Adipocyte (in vitro differentiated cells): ENCODE results near the gene SIKE1.
"Not testable (repeated sequence)": the region's sequence is repeated elsewhere in the genome, so short reads cannot be mapped to it uniquely, and the experiment has no call there.

Source experiments
- DNase-seq: peaks from one replicate; pipeline ENCODE4 v3.0.0-alpha.2; 2015; ENCODE audit warnings: low read depth
- H3K27me3 ChIP-seq: replicated peaks from 2 replicates; pipeline ENCODE4 v1.7.0; 2013; ENCODE audit warnings: mild to moderate bottlenecking, low read length, moderate library complexity; ENCODE audit not compliant: control insufficient read depth, insufficient read depth
- H3K36me3 ChIP-seq: 2 replicates; pipeline ENCODE4 v1.7.0; 2013; ENCODE audit warnings: low read length, mild to moderate bottlenecking, moderate library complexity; ENCODE audit not compliant: control insufficient read depth, insufficient read depth, severe bottlenecking
- H3K4me1 ChIP-seq: 2 replicates; pipeline ENCODE4 v1.7.0; 2013; ENCODE audit warnings: mild to moderate bottlenecking, low read length, moderate library complexity; ENCODE audit not compliant: control insufficient read depth, insufficient read depth
- H3K4me3 ChIP-seq: 2 replicates; pipeline ENCODE4 v1.7.0; 2013; ENCODE audit warnings: mild to moderate bottlenecking, low read length, moderate library complexity
- H3K9ac ChIP-seq: 2 replicates; pipeline ENCODE4 v1.7.0; 2013; ENCODE audit warnings: mild to moderate bottlenecking, low read length, moderate library complexity
- H3K9me3 ChIP-seq: 2 replicates; pipeline ENCODE4 v1.7.0; 2013; ENCODE audit warnings: mild to moderate bottlenecking, low read length, moderate library complexity; ENCODE audit not compliant: control insufficient read depth

Gene SIKE1

GRCh38 chr1:114753702-114754101 lies 26.8 kb downstream of the SIKE1 start:
- H3K27me3 ChIP-seq, H3K4me3 ChIP-seq, H3K9me3 ChIP-seq, DNase-seq, H3K9ac ChIP-seq: not testable (repeated sequence)
- Histone ChIP-seq H3K36me3 (peaks cover 20% of the 10 kb centered on the region), H3K4me1 (peaks cover 70% of the 10 kb centered on the region)

- H3K4me3 ChIP-seq: no peak overlapping the region
- H3K27me3 ChIP-seq: no peaks in the 10 kb centered on the region
- no peak overlapping the region for H3K9ac ChIP-seq
- peaks cover 26% of the 10 kb centered on the region for H3K36me3 ChIP-seq
- H3K9me3 ChIP-seq: no peaks in the 10 kb centered on the region
- no peak for DNase-seq
- peaks cover 65% of the 10 kb centered on the region for H3K4me1 ChIP-seq
These were observed 27.3 kb downstream of the SIKE1 start for GRCh38 chr1:114753143-114753542.

GRCh38 chr1:114750780-114751179 lies 29.7 kb downstream of the SIKE1 start:
- DNase-seq: no peak
- H3K9me3 ChIP-seq: no peaks in the 10 kb centered on the region
- peaks cover 62% of the 10 kb centered on the region for H3K4me1 ChIP-seq
- H3K4me3 ChIP-seq: no peak overlapping the region
- peaks cover 49% of the 10 kb centered on the region for H3K36me3 ChIP-seq
- no peaks in the 10 kb centered on the region for H3K27me3 ChIP-seq
- no peak overlapping the region for H3K9ac ChIP-seq

GRCh38 chr1:114749835-114750234 lies 30.6 kb downstream of the SIKE1 start:
- no peaks in the 10 kb centered on the region for H3K9me3 ChIP-seq
- H3K4me3 ChIP-seq: no peak overlapping the region
- no peak overlapping the region for H3K9ac ChIP-seq
- H3K36me3 ChIP-seq: peaks cover 58% of the 10 kb centered on the region
- H3K4me1 ChIP-seq: peaks cover 60% of the 10 kb centered on the region
- no peaks in the 10 kb centered on the region for H3K27me3 ChIP-seq
- no peak for DNase-seq

- H3K4me1 ChIP-seq: peaks cover 29% of the 10 kb centered on the region
- no peaks in the 10 kb centered on the region for H3K27me3 ChIP-seq
- H3K4me3 ChIP-seq: no peak overlapping the region
- peaks cover 87% of the 10 kb centered on the region for H3K36me3 ChIP-seq
- no peak overlapping the region for H3K9ac ChIP-seq
- no peaks in the 10 kb centered on the region for H3K9me3 ChIP-seq
- DNase-seq: no peak
These were observed 33.9 kb downstream of the SIKE1 start for GRCh38 chr1:114746450-114747121.

DNA sequence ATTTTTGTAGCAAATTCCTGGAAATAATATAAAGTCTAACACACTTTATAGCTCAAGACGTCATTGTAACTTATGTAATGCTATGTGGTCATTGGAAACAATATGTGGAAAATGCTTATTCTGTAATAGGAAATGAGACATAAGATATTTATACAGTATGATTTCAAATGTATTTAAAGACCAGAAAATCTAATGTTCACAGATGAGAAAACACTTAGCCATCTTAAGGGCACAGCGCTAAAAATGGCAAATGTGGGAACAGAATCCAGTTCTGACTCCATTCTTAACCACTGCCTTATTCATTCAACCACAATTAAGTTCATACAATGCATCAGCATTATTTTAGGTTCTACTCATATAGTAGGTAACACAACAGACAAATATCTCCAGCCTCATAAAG lies 35.2 kb downstream of the SIKE1 start:
- H3K4me3 ChIP-seq: no peak overlapping the region
- H3K4me1 ChIP-seq: peaks cover 17% of the 10 kb centered on the region
- no peaks in the 10 kb centered on the region for H3K27me3 ChIP-seq
- DNase-seq: no peak
- peaks cover 94% of the 10 kb centered on the region for H3K36me3 ChIP-seq
- H3K9ac ChIP-seq: no peak overlapping the region
- no peaks in the 10 kb centered on the region for H3K9me3 ChIP-seq

- H3K9ac ChIP-seq: no peak overlapping the region
- H3K4me3 ChIP-seq: no peak overlapping the region
- peaks cover 92% of the 10 kb centered on the region for H3K36me3 ChIP-seq
- H3K27me3 ChIP-seq: no peaks in the 10 kb centered on the region
- DNase-seq: no peak
- peaks cover 9% of the 10 kb centered on the region for H3K4me1 ChIP-seq
- H3K9me3 ChIP-seq: no peaks in the 10 kb centered on the region
These were observed 38.3 kb downstream of the SIKE1 start for GRCh38 chr1:114741963-114742746.

DNA sequence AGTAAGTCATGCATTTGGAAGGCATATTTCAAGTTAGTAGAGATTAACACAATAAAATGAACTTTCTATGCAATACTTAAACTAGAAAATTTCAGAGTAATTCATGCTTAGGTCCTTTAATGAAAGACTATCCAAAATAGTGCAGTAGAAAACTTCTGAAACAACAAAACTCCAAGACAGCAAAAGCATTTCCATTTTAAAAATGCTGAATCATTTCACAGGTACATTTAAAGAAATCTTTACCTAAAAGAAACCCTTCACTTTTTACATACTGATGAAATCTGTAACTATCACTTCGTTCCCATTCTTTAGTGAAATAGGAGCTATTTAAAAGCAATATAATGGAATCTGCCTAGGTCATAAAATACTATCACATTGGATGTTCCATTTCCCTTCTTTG lies 40.2 kb downstream of the SIKE1 start:
- peaks cover 92% of the 10 kb centered on the region for H3K36me3 ChIP-seq
- DNase-seq: no peak

GRCh38 chr1:114737314-114737849 lies 43.1 kb downstream of the SIKE1 start:
- H3K4me3 ChIP-seq: no peak overlapping the region
- H3K36me3 ChIP-seq: peaks cover 95% of the 10 kb centered on the region
- no peaks in the 10 kb centered on the region for H3K9me3 ChIP-seq
- H3K4me1 ChIP-seq: no peaks in the 10 kb centered on the region
- DNase-seq: no peak
- H3K9ac ChIP-seq: no peak overlapping the region
- H3K27me3 ChIP-seq: no peaks in the 10 kb centered on the region

More for the DNA sequence above, 40.2 kb downstream of the SIKE1 start:
- Histone ChIP-seq H3K9ac (no peak overlapping the region), H3K4me1 (peaks cover 3% of the 10 kb centered on the region), H3K4me3 (no peak overlapping the region), H3K27me3 (no peaks in the 10 kb centered on the region), H3K9me3 (no peaks in the 10 kb centered on the region)

GRCh38 chr1:114735479-114735878 lies 45.0 kb downstream of the SIKE1 start:
- Histone ChIP-seq H3K4me1 (peaks cover 9% of the 10 kb centered on the region), H3K9ac (no peak overlapping the region), H3K4me3 (no peak overlapping the region), H3K27me3 (no peaks in the 10 kb centered on the region), H3K36me3 (peaks cover 95% of the 10 kb centered on the region), H3K9me3 (no peaks in the 10 kb centered on the region)
- DNase-seq: no peak

DNA sequence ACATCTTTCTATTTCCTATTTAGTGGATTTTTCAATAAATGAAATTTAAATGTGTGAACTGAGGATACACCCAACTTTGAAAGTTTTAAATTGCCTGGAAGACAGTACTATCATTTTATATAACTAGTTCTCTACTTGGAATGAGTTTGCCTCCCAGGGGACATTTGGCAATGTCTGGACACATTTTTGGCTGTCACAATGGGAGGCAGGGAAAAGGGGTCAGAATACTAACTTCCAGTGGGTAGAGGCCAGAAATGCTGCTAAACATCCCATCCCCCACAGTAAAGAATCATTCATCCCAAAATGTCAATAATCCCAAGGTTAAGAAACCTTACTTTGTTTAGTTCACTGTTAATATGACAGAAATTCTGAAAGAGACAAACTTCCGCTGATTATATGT lies 50.7 kb downstream of the SIKE1 start:
- H3K4me3 ChIP-seq: no peak overlapping the region
- H3K36me3 ChIP-seq: peaks cover 95% of the 10 kb centered on the region
- peaks cover 25% of the 10 kb centered on the region for H3K4me1 ChIP-seq
- DNase-seq: no peak
- no peaks in the 10 kb centered on the region for H3K9me3 ChIP-seq
- no peaks in the 10 kb centered on the region for H3K27me3 ChIP-seq
- H3K9ac ChIP-seq: no peak overlapping the region
